NCI-H2171 (cell line): Measurements from ENCODE around the gene CNTROB.

Source experiments
- DNase-seq: peaks from one replicate; lab custom pipeline; 2025; lab: John Stamatoyannopoulos, UW

Gene CNTROB

DNA sequence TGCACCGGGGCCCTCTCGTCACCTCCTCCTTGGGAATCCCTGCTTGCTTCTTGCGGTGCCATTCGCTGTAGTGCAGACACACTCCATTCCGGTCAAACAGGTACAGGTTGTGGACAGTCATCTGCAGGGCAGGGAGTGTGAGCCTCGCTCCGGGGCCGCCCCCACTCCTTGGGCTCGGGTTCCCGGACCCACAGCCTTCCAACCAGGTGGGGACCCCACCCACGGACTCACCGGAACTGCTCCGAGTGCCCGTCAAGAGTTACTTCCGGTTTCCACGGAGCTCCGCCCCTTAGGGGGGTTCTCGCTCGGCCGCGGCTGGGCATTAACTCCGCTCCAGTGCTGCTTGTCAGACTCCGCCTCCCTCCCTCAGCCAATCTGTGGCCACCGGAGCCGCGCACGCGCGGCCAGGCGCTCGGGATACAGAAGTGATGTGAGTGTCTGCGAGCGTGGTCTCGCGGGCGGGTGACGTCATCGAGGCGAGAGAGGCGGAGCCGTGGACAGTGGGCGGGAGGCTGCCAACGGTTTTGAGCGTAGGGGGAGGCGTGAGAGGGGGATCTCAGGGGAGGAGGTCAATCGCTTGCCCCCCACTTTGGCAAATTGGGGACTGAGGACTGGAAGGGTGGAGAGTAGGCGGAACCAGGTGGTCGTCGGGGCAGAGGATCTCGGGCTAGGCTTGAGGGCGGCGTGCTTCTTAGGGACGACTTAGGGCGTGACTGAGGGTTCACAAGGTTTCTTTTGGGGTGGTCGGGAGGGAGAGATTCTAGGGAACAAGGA, at the start of gene CNTROB, which contains the start of gene TRAPPC1:
Gene CNTROB (plus strand): TSS at position 498 of the 774 bp plus-strand sequence. CDS start 874 bp downstream, outside the sequence.
Gene TRAPPC1 (minus strand): TSS at position 238 of the 774 bp plus-strand sequence. CDS start 117 bp downstream, at position 121.
- peak; percentile 98 for DNase-seq

DNA sequence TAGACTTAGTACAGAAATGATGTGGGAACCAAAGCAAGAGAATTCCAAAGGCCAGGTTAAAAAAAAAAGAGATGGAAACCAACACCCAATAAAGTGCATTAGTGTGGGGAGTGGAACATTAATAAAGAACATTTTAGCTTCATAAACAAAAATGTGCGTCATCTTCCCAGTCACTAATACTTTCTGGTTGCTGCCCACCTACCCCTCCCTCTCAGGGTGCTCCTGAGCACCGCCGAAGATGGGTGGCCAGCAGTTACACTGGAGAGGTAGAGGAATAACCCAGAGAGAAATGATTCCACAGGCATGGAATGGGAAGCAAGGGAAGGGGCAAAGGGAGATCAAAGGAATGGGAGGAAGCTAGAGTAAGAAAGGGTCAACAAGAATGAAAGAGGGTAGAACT, 49.4 kb upstream of the CNTROB start:
- DNase-seq = no peak

GRCh38 chr17:7883781-7884386, 48.1 kb upstream of the CNTROB start:
- peak; percentile 59 for DNase-seq

DNA sequence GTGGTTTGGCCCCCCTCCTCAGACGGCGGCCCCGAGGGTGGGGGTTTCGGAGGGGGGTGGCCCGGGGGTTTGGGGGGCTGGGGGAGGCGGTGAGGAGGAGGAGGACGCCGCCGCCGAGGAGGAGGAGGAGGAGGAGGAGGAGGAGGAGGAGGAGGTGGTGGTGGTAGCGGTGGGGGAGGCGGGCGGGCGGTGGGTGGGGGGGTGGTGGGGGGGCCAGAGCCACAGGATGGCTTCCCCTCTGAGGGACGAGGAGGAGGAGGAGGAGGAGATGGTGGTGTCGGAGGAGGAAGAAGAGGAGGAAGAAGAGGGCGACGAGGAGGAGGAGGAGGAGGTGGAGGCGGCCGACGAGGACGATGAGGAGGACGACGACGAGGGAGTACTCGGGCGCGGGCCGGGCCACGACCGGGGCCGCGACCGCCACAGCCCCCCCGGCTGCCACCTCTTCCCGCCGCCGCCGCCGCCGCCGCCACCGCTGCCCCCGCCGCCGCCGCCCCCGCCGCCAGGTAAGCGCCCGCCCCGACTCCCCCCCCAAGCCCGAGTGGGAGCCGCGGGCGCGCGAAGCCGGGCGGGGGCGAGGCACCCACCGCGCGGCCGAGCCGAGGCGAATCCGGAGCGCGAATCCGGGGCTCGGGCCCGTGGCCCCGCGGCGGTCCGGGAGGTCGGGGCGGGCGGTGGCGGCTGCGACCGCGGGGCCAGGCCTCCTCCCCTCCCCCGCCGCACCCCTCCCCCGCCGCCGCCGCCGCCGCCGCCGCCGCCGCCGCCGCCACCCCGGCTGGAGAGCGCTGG, 47.2 kb upstream of the CNTROB start:
- DNase-seq = no peak

- DNase-seq = peak; percentile 45
Observed at GRCh38 chr17:7885367-7886226, 46.4 kb upstream of the CNTROB start.

- peak; percentile 27 for DNase-seq
Observed at GRCh38 chr17:7886227-7887037, 45.6 kb upstream of the CNTROB start.

- no peak for DNase-seq
Observed at GRCh38 chr17:7887038-7887481, 44.9 kb upstream of the CNTROB start.

GRCh38 chr17:7887482-7888183, 44.4 kb upstream of the CNTROB start:
- DNase-seq = peak; percentile 94

DNA sequence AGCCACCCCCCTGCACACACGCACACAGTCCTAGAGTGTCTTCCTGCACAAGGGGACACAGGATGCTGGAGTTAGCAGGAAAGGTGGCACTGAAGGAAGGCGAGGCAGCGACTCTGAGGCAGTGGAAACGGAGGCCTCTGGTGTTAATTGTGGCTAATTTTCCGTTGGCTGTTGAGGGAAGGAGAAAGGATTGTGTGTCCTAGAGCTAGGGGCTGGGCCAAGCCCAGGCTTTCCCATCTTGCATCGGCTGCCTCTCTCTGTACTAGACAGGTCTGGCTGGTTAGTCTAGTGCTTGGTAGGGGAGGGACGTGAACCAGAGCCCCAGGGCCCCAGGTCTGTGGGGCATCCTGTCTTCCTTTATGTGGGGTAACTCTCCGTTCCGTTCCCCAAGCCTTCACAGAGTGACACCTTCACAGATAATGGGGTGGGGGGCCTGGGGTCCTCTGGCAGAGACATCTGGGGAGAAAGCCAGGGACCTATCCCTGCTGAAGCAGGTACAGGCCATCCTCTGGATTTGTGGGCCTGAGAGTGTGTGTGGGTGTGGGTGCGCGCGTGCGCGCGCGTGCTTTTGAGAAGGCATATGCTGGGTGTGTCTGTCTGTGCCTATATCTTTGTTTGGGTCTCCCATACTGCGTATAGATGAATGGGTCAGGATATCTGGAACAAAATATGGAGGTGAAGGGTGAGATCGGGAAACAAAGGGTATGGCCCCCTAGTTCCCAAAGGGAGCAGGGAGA, 43.7 kb upstream of the CNTROB start, which contains the start of gene CHD3:
Gene CHD3 (plus strand): TSS at position 606 of the 737 bp plus-strand sequence. CDS start 212 bp downstream, outside the sequence.
- DNase-seq = no peak

DNA sequence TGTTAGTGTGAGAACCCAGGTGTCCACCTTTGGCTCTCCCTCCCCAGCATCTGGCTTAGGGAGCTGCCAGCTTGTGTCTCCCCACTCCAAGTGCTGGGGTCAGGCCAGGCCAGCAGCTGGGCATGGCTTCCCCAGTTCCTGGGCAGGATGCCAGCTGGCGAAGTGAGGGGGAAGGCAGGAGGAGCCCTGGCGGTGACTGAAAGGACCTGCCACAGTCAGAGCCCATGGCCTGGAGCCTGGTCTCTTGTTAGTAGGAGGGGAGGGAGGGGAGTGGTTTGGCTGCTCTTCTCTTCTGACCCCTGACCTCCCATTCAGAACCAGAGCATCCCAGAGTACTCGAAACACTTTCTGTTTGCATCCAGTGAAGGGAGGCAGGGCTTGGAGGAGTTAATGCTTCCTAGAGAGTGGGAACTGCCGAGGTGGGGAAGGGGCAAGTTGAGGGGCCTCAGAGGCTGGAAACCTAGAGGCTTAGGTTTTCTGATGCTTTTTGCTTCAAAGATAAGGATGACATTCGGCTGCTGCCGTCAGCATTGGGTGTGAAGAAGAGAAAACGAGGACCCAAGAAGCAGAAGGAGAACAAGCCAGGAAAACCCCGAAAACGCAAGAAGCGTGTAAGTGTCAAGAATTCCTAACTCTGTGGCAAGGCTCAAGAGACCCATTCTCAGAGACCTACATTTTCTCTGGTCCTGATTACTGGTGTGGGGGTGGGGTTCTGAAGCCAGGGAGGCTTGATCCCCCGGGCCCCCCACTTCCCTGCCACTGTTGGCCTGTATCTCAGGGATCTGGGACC, 42.6 kb upstream of the CNTROB start:
- peak; percentile 94 for DNase-seq

- no peak for DNase-seq
Observed at GRCh38 chr17:7893187-7893880, 38.7 kb upstream of the CNTROB start.

DNA sequence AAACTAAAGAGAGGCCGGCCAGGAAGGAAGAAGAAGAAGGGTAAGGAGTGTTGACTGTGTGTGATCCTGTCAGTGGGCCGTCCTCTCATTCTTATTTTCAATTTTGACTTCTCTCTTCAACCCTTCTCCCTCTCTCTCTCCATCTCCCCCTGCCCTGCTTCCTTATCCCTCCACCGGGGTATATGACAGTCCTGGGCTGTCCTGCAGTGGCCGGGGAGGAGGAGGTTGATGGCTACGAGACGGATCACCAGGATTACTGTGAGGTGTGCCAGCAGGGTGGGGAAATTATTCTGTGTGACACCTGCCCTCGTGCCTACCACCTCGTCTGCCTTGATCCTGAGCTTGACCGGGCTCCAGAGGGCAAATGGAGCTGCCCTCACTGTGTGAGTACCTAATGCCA, 37.8 kb upstream of the CNTROB start:
- no peak for DNase-seq

GRCh38 chr17:7894866-7895265, 37.1 kb upstream of the CNTROB start:
- DNase-seq = no peak

GRCh38 chr17:7897090-7897489, 34.9 kb upstream of the CNTROB start:
- no peak for DNase-seq

DNA sequence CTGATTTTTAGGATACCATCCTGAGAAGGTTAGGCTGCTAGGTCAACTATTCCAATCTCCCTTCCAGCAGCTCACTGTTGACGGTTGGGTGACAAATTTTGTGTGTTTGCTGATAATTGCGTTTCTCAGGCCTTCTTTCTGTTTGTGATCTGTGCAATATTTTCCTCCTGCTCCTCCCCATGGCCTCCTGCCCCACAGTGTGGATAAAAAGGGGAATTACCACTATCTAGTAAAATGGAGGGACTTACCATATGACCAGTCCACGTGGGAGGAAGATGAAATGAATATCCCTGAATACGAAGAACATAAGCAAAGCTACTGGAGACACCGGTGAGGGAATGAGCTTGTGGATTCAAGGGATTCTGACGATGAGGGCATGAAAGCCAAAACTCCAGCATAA, 34.2 kb upstream of the CNTROB start:
- no peak for DNase-seq

DNA sequence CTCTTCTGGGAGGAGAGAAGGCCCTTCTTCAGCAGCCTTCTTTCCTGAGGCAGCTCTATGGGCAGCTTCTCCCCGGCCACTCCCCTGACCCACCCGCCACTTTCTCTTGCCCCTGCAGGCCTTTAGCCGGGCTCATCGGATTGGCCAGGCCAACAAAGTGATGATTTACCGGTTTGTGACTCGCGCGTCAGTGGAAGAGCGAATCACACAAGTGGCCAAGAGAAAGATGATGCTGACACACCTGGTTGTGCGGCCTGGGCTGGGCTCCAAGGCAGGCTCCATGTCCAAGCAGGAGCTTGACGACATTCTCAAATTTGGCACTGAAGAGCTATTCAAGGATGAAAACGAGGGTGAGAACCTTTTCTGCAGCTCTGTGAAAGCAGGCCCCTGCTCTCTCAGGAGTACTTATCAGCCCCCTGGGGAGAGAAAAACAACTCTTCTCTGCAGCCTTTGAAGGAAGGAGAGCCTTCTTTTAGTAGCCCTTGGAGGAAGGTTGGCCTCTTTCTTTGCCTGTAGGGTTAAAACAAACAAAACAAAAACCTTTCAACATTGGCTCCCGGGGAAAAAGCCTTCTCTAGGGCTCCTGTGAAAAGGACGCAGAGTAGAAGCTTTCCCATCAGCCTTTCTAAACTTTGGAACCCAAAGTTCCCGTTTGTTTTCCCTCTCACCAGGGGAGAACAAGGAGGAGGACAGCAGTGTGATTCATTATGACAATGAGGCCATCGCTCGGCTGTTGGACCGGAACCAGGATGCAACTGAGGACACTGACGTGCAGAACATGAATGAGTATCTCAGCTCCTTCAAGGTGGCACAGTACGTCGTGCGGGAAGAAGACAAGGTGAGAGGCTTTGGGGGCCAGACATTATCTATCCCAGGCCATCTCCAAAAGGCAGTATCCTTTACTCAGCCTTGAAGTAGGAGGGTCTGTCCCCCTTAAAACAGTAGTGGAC, 28.6 kb upstream of the CNTROB start:
- no peak for DNase-seq

DNA sequence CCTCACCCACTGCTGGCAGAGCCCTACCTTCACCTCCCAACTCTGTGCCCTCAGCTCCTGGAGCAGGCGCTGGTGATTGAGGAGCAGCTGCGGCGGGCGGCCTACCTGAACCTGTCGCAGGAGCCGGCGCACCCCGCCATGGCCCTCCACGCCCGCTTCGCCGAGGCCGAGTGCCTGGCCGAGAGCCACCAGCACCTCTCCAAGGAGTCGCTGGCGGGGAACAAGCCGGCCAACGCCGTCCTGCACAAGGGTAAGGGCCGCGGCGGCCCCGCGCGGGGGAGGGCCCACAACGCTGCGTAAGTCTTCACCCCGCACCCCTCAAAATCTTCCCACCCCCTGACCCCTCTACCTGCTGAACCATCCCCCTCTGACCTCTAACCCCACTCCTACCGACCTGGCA, 22.9 kb upstream of the CNTROB start:
- DNase-seq = no peak
